GM10266 (cell line): ENCODE results near the gene KANSL1.

ENCODE experiments used
- DNase-seq: peaks from one replicate; pipeline ENCODE4 v3.0.0; 2012; ENCODE audit errors: extremely low spot score
- TF ChIP-seq, protein P1 (sequence below): IDR thresholded peaks from 2 replicates; pipeline ENCODE4 v1.5.1; 2012; ENCODE audit warnings: mild to moderate bottlenecking, low read depth; ENCODE audit not compliant: control insufficient read depth, insufficient read depth; ENCODE audit errors: missing control alignments

KANSL1 gene

GRCh38 chr17:46061435-46061834 lies 131.8 kb downstream of the KANSL1 start:
- TF ChIP-seq, protein P1, sequence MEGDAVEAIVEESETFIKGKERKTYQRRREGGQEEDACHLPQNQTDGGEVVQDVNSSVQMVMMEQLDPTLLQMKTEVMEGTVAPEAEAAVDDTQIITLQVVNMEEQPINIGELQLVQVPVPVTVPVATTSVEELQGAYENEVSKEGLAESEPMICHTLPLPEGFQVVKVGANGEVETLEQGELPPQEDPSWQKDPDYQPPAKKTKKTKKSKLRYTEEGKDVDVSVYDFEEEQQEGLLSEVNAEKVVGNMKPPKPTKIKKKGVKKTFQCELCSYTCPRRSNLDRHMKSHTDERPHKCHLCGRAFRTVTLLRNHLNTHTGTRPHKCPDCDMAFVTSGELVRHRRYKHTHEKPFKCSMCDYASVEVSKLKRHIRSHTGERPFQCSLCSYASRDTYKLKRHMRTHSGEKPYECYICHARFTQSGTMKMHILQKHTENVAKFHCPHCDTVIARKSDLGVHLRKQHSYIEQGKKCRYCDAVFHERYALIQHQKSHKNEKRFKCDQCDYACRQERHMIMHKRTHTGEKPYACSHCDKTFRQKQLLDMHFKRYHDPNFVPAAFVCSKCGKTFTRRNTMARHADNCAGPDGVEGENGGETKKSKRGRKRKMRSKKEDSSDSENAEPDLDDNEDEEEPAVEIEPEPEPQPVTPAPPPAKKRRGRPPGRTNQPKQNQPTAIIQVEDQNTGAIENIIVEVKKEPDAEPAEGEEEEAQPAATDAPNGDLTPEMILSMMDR, result peak; percentile 3
- DNase-seq, result no peak

DNA sequence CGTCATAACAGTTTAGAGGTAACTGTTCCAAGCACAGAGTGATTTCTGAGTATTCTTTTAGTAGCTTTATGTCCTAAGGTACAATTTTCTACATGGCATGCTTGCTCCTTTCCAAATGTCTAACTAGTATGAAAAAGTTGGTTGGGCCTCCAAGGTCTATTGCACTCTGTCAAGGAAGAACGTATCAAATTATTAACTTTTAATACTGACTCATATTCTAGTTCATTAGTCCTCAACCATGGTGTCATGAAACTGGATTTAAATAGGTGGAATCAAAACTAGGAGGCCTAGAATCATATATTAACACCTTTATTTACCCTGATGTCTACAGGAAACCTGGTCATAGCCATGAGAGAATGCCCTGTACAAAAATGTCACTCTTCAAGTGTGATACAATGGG lies 132.8 kb downstream of the KANSL1 start:
- TF ChIP-seq, protein P1, result no peak
- DNase-seq, result no peak

- TF ChIP-seq, protein P1, result no peak
- no peak for DNase-seq
These were observed 133.7 kb downstream of the KANSL1 start for GRCh38 chr17:46059486-46059885.

DNA sequence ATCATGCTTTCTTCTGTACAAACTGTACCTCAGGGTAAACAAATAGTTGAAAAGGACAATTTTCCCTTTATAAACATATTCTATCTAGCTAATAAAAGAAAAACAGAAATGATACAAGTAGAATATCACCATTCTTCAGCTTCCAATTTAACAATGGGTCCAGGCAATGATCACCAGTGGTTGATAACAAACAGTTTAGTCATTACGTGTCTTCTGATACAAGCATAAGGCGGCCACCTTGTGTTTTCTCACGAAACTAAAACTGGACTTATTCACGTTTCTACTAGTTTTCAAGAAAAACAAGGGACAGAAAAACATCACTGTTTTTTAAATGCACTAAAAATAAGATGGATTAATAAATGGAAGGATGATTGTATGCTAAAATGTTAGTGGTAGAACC lies 135.9 kb downstream of the KANSL1 start:
- DNase-seq, result no peak

DNA sequence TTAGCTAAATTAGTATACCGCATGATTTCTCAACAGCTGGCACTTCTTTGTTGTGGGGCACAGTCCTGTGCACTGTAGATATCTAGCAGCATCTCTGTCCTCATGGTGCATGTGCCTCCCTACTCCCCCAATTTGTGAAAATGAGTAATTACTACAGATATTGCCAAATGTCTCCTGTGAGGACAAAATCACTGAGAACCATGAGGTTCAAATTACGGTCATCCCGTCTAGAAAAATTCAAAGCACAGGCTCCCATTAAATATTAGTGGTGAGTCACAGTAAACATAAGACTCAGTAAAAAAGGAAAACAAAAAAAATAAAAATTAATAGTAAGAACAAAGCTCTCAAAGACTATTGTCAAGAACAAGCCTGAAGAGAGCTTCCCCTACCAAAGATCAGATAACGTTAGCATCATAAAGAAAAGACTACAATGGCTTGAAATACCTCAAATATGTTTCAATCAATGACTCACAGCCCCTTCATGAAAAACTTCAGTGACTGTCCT lies 136.4 kb downstream of the KANSL1 start:
- no peak for DNase-seq
- TF ChIP-seq, protein P1, result no peak

More for the DNA sequence above, 135.9 kb downstream of the KANSL1 start:
- TF ChIP-seq, protein P1, result no peak

GRCh38 chr17:46053911-46054534 lies 139.2 kb downstream of the KANSL1 start:
- TF ChIP-seq, protein P1, result no peak
- DNase-seq, result no peak

DNA sequence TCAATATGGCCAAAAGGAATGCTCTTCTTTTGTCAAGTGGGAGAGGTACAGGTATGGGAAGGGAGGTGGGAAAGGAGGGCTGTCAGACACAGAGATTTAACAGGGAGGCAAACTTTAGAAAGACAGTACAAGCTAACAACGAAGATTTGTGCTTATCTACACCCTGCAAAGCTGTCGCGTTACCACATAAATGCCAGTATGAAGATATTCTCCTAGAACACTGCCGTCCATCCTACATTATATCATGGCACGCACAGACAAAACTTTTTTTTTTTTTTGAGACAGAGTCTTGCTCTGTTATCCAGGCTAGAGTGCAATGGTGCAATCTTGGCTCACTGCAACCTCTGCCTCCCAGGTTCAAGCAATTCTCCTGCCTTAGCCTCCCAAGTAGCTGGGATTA lies 143.6 kb downstream of the KANSL1 start:
- DNase-seq, result no peak
- TF ChIP-seq, protein P1, result no peak
